Measurements from ENCODE around the gene ZMYND8.

DNA sequence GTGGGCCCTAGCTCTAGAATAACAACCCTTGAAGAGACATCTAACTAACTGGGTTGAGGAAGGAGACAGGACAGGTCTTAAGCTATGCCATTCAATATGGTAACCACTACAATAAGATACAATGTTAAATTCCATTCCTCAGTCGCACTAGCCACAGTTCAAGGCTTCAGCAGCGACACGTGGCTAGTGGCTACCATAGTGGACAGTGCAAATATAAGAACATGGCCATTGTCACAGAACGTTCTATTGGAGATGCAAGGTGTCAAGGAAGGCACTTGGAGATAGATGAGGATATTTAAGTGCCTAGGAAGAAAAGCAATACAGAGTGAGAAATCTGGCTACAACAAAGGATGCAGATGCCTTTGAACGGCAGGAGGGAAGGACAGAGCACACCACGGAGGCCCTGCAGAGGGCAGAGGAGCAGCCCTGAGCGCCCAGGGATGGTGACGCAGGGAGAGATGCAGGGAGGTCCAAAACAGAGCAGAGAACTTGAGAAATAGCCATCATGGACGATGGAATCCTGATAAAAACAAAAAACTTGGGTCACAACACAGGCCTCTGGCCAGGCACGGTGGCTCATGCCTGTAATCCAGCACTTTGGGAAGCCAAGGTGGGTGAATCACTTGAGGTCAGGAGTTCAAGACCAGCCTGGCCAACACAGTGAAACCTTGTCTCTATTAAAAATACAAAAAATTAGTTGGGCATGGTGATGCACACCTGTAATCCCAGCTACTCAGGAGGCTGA lies 140.7 kb downstream of the ZMYND8 start:
- TF ChIP-seq CTCF (IDR thresholded peaks at IDR 0.05) (no peak), POLR2A (IDR thresholded peaks at IDR 0.05) (no peak)

Measured in heart left ventricle (tissue), 13 donors.